Left ventricle myocardium inferior (tissue), 1 donor: ENCODE data around the gene CHID1. TPM values are rescaled to one million over a fixed set of nuclear protein-coding genes. Genes with fewer than 3 reads are reported as not detected.

ENCODE experiments used
- DNase-seq: peaks from one replicate; pipeline ENCODE4 v3.0.0-alpha.2; 2020
- H3K27ac ChIP-seq: fragments of 200-600 bp; replicated peaks from 2 replicates; pipeline ENCODE4 v1.8.0; 2021
- H3K27me3 ChIP-seq: fragments of 200-600 bp; 2 replicates; pipeline ENCODE4 v1.8.0; 2021; ENCODE audit warnings: low read depth
- H3K36me3 ChIP-seq: fragments of 200-600 bp; 2 replicates; pipeline ENCODE4 v1.8.0; 2021
- H3K4me1 ChIP-seq: fragments of 200-600 bp; 2 replicates; pipeline ENCODE4 v1.8.0; 2021
- H3K4me3 ChIP-seq: fragments of 200-600 bp; 2 replicates; pipeline ENCODE4 v1.8.0; 2021; ENCODE audit warnings: mild to moderate bottlenecking, moderate library complexity
- H3K9me3 ChIP-seq: fragments of 200-600 bp; replicated peaks from 2 replicates; pipeline ENCODE4 v1.8.0; 2021
- intact Hi-C: fragments of 100-400 bp; cut with micrococcal nuclease; formaldehyde crosslinking; loops from one replicate; pipeline ENCODE4 v1.11.0; 2022
- total RNA-seq: library from RNA; stranded (reverse); fragmentation: NEBNext Ultra II Directional; extraction: Animal tissue kit (Norgen Biotek cat#: 25700); gene quantifications from one replicate; pipeline ENCODE4 v1.2.1, GENCODE V29; 2021
- TF ChIP-seq, protein P1 (sequence below): fragments of 200-600 bp; IDR thresholded peaks from 2 replicates; pipeline ENCODE4 v1.8.0; 2021; ENCODE audit warnings: antibody characterized with exemption, mild to moderate bottlenecking, borderline replicate concordance
- donor health status: DM: no; HTN: yes; CAD: no; lungs with severe emphysema.

Gene CHID1
- total RNA-seq, 1 donor from 2014 or later: 54.2 TPM

DNA sequence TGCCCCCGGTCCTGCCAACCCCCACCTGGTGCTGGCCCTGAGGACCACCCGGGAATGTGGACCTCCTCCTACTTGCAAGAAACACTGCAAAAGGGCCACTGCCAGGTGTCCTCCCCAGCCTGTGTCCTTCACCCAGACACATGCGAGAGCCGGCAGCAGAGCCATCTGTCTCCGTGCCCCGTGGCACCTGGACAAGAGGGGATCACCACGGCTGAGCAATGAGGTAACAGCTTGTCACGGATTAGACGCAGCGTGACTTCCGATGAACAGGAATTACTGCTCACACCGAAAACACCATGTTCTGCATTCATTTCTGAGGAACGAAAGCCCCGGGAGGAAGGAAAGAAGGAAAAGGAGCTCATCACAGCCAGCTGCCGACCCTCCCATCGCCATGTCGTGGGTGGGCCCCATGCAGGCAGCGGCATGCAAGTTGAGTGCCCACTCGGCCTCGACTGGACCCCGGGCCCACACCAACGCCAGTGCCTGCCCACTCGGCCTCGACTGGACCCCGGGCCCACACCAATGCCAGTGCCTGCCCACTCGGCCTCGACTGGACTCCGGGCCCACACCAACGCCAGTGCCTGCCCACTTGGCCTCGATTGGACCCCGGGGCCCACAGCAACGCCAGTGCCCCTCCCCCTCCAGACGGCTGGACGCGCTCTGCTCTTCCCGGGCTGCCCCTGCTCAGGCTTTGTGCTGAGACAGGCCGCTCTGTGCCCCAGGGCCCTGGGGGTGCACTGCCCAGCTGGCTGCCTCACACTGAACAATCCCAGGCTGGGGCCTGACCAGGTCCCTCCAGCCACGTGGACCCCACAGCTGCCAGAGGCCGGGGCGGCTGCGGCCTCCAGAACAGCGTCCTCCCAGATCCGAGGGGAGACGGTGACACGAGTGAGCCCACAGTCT lies 22.0 kb downstream of the CHID1 start:
- intact Hi-C loops: no loop called here
- H3K27ac ChIP-seq: no peak overlapping the region
- peaks cover 15% of the 10 kb centered on the region for H3K36me3 ChIP-seq
- H3K27me3 ChIP-seq: no peaks in the 10 kb centered on the region
- no peak for DNase-seq
- H3K4me1 ChIP-seq: no peaks in the 10 kb centered on the region
- no peak overlapping the region for H3K4me3 ChIP-seq
- H3K9me3 ChIP-seq: no peaks in the 10 kb centered on the region
- TF ChIP-seq, protein P1, sequence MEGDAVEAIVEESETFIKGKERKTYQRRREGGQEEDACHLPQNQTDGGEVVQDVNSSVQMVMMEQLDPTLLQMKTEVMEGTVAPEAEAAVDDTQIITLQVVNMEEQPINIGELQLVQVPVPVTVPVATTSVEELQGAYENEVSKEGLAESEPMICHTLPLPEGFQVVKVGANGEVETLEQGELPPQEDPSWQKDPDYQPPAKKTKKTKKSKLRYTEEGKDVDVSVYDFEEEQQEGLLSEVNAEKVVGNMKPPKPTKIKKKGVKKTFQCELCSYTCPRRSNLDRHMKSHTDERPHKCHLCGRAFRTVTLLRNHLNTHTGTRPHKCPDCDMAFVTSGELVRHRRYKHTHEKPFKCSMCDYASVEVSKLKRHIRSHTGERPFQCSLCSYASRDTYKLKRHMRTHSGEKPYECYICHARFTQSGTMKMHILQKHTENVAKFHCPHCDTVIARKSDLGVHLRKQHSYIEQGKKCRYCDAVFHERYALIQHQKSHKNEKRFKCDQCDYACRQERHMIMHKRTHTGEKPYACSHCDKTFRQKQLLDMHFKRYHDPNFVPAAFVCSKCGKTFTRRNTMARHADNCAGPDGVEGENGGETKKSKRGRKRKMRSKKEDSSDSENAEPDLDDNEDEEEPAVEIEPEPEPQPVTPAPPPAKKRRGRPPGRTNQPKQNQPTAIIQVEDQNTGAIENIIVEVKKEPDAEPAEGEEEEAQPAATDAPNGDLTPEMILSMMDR: no peak

DNA sequence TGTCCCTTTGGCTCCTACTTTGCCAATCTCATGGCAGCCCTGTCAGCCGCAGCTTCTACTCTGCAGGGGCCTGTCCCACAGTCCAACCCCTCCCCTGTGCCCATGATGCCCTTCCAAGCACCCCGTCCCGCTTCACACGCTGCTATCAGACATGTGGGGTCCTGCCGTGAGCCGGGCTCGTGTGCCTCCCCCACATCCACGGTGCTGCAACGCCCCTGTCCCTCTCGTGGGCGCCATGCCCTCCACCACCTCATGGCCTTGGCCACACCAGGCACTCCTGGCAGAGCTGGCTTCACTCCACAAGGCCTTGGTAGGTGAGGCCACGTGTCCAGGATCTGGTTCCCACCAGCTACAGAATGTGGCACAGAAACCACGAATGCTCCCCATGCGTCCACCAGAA lies 23.0 kb downstream of the CHID1 start:
- Histone ChIP-seq H3K9me3 (no peaks in the 10 kb centered on the region), H3K27ac (no peak overlapping the region), H3K36me3 (peaks cover 15% of the 10 kb centered on the region), H3K4me3 (no peak overlapping the region), H3K27me3 (no peaks in the 10 kb centered on the region), H3K4me1 (no peaks in the 10 kb centered on the region)
- TF ChIP-seq, protein P1: no peak
- no peak for DNase-seq
- intact Hi-C loops: no loop called here

DNA sequence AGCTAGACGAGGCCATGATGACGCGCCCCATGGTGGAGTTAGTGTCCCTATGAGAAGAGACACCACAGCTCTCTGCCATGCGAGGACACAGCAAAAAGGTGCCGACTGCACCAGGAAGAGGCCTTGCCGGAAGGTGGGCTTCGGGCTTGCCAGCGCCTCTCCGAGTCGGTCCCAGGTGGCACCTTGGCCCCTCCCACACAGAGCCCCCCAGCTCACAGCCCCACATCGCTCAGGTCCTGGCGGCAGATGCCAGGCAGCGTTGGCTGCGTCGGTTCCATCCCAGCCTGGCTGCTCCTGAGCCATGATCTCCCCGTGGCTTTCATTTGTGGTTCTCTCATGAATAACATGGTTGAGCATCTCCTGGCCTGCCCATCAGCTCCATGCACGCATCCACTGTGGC lies 24.0 kb downstream of the CHID1 start:
- no peak for DNase-seq
- H3K36me3 ChIP-seq: peaks cover 15% of the 10 kb centered on the region

DNA sequence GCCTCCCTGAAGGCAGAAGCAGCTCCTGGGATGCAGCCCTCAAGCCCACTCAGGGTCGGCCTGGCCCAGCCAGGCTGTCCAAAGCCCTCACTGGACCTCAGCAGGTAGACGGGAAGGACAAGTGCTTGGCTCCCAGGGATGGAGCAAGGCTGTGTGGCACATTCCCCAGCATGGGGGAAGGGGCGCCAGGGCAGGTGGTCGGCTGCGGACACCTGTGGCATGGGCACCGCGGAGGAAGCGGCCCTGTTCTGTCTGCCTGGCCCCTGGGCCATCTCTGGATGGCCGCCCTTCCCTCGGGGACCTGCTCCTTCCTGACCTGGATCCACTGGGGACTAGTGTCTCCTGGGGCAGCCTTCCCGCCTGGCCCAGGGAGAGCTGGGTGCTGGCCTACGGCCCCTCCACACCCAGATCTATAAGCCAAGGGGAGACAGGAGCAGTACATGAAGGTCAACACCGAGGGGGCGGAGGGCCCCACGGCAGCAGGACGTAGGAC lies 26.0 kb downstream of the CHID1 start:
- Histone ChIP-seq H3K9me3 (no peaks in the 10 kb centered on the region), H3K4me1 (no peaks in the 10 kb centered on the region), H3K4me3 (no peak overlapping the region), H3K27ac (no peak overlapping the region), H3K36me3 (peaks cover 29% of the 10 kb centered on the region), H3K27me3 (no peaks in the 10 kb centered on the region)
- TF ChIP-seq, protein P1: no peak
- no peak for DNase-seq
- intact Hi-C loops: no loop called here

More for the DNA sequence above, 24.0 kb downstream of the CHID1 start:
- Histone ChIP-seq H3K27me3 (no peaks in the 10 kb centered on the region), H3K27ac (no peak overlapping the region), H3K4me1 (no peaks in the 10 kb centered on the region), H3K9me3 (no peaks in the 10 kb centered on the region), H3K4me3 (no peak overlapping the region)
- TF ChIP-seq, protein P1: no peak
- intact Hi-C loops: no loop called here

DNA sequence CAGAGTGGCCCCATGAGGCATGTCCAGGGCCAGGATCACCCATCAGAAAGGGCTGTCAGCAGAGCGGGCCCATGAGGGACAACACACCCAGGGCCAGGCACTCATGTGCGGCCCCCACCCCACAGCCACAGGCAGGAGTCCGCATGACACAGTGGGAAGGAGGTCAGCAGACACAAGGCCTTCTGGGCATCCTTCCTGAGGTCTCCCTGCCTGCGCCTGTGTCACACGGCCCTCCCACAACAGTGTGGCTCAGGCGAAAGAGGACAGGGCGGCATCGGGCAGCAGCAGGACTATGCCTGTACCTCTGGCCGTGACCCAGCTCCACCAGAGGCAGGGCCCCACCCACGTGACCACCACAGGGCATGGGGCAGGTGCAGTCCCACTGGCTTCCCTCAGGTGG lies 27.1 kb downstream of the CHID1 start:
- H3K36me3 ChIP-seq: peaks cover 29% of the 10 kb centered on the region

More for the DNA sequence above, 27.1 kb downstream of the CHID1 start:
- no peak overlapping the region for H3K4me3 ChIP-seq
- no peaks in the 10 kb centered on the region for H3K4me1 ChIP-seq
- TF ChIP-seq, protein P1: no peak
- no peak overlapping the region for H3K27ac ChIP-seq
- DNase-seq: no peak
- H3K9me3 ChIP-seq: no peaks in the 10 kb centered on the region
- no peaks in the 10 kb centered on the region for H3K27me3 ChIP-seq
- intact Hi-C loops: no loop called here
